Measurements from ENCODE around the gene TCF12.

Gene TCF12

GRCh38 chr15:57070674-57071073 is 152.2 kb downstream of the TCF12 start:
- Histone ChIP-seq H3K4me3 (ENCODE audit: insufficient read depth, low read depth, low read length) (no peak overlapping the region), H3K27ac (ENCODE audit: insufficient read depth, low read depth, low read length, poor library complexity, severe bottlenecking) (no peak overlapping the region), H3K36me3 (ENCODE audit: control insufficient read depth, insufficient read depth, low read length) (no peaks in the 10 kb centered on the region), H3K4me1 (ENCODE audit: control insufficient read depth, insufficient read depth, low read length) (no peaks in the 10 kb centered on the region), H3K27me3 (ENCODE audit: control insufficient read depth, insufficient read depth, low read length, poor library complexity, severe bottlenecking) (no peaks in the 10 kb centered on the region), H3K9me3 (ENCODE audit: control insufficient read depth, low read length) (no peaks in the 10 kb centered on the region)
- WGBS, 2 experiments, result 100% methylated on average over 1 of the region's 1 CpG

GRCh38 chr15:57079446-57079845 is 161.0 kb downstream of the TCF12 start:
- H3K4me3 ChIP-seq (ENCODE audit: insufficient read depth, low read depth, low read length), result no peak overlapping the region
- 29 to 61% methylated on average over 2 to 4 of the region's 5 CpGs for WGBS, 2 experiments
- no peaks in the 10 kb centered on the region for H3K27me3 ChIP-seq (ENCODE audit: control insufficient read depth, insufficient read depth, low read length, poor library complexity, severe bottlenecking)
- H3K27ac ChIP-seq (ENCODE audit: insufficient read depth, low read depth, low read length, poor library complexity, severe bottlenecking), result peak overlapping the region; percentile 30
- no peaks in the 10 kb centered on the region for H3K9me3 ChIP-seq (ENCODE audit: control insufficient read depth, low read length)
- H3K4me1 ChIP-seq (ENCODE audit: control insufficient read depth, insufficient read depth, low read length), result peaks cover 14% of the 10 kb centered on the region
- no peaks in the 10 kb centered on the region for H3K36me3 ChIP-seq (ENCODE audit: control insufficient read depth, insufficient read depth, low read length)

GRCh38 chr15:57079931-57080620 is 161.6 kb downstream of the TCF12 start:
- Histone ChIP-seq H3K27ac (ENCODE audit: insufficient read depth, low read depth, low read length, poor library complexity, severe bottlenecking) (peak overlapping the region; percentile 56), H3K36me3 (ENCODE audit: control insufficient read depth, insufficient read depth, low read length) (no peaks in the 10 kb centered on the region), H3K4me1 (ENCODE audit: control insufficient read depth, insufficient read depth, low read length) (peaks cover 14% of the 10 kb centered on the region), H3K27me3 (ENCODE audit: control insufficient read depth, insufficient read depth, low read length, poor library complexity, severe bottlenecking) (no peaks in the 10 kb centered on the region), H3K4me3 (ENCODE audit: insufficient read depth, low read depth, low read length) (no peak overlapping the region), H3K9me3 (ENCODE audit: control insufficient read depth, low read length) (no peaks in the 10 kb centered on the region)
- 33 to 44% methylated on average over 3 to 4 of the region's 4 CpGs for WGBS, 2 experiments

- H3K4me1 ChIP-seq (ENCODE audit: control insufficient read depth, insufficient read depth, low read length), result peaks cover 14% of the 10 kb centered on the region
- H3K27ac ChIP-seq (ENCODE audit: insufficient read depth, low read depth, low read length, poor library complexity, severe bottlenecking), result no peak overlapping the region
- no peaks in the 10 kb centered on the region for H3K9me3 ChIP-seq (ENCODE audit: control insufficient read depth, low read length)
- no peak overlapping the region for H3K4me3 ChIP-seq (ENCODE audit: insufficient read depth, low read depth, low read length)
- no peaks in the 10 kb centered on the region for H3K36me3 ChIP-seq (ENCODE audit: control insufficient read depth, insufficient read depth, low read length)
- 94 to 99% methylated on average over 2 to 3 of the region's 3 CpGs for WGBS, 2 experiments
- H3K27me3 ChIP-seq (ENCODE audit: control insufficient read depth, insufficient read depth, low read length, poor library complexity, severe bottlenecking), result no peaks in the 10 kb centered on the region
Observed at GRCh38 chr15:57082054-57082728, 163.7 kb downstream of the TCF12 start.

- no peak overlapping the region for H3K27ac ChIP-seq (ENCODE audit: insufficient read depth, low read depth, low read length, poor library complexity, severe bottlenecking)
- H3K36me3 ChIP-seq (ENCODE audit: control insufficient read depth, insufficient read depth, low read length), result no peaks in the 10 kb centered on the region
- WGBS, 2 experiments, result 73 to 79% methylated on average over 3 of the region's 3 CpGs
- H3K27me3 ChIP-seq (ENCODE audit: control insufficient read depth, insufficient read depth, low read length, poor library complexity, severe bottlenecking), result no peaks in the 10 kb centered on the region
- H3K4me3 ChIP-seq (ENCODE audit: insufficient read depth, low read depth, low read length), result no peak overlapping the region
- no peaks in the 10 kb centered on the region for H3K9me3 ChIP-seq (ENCODE audit: control insufficient read depth, low read length)
- peaks cover 13% of the 10 kb centered on the region for H3K4me1 ChIP-seq (ENCODE audit: control insufficient read depth, insufficient read depth, low read length)
Observed at GRCh38 chr15:57084192-57084591, 165.7 kb downstream of the TCF12 start.

- H3K27me3 ChIP-seq (ENCODE audit: control insufficient read depth, insufficient read depth, low read length, poor library complexity, severe bottlenecking), result no peaks in the 10 kb centered on the region
Observed at GRCh38 chr15:57085267-57085666, 166.8 kb downstream of the TCF12 start.

GRCh38 chr15:57086857-57087427 is 168.5 kb downstream of the TCF12 start:
- no peaks in the 10 kb centered on the region for H3K36me3 ChIP-seq (ENCODE audit: control insufficient read depth, insufficient read depth, low read length)
- H3K27ac ChIP-seq (ENCODE audit: insufficient read depth, low read depth, low read length, poor library complexity, severe bottlenecking), result no peak overlapping the region
- no peaks in the 10 kb centered on the region for H3K9me3 ChIP-seq (ENCODE audit: control insufficient read depth, low read length)
- H3K4me3 ChIP-seq (ENCODE audit: insufficient read depth, low read depth, low read length), result no peak overlapping the region
- H3K27me3 ChIP-seq (ENCODE audit: control insufficient read depth, insufficient read depth, low read length, poor library complexity, severe bottlenecking), result no peaks in the 10 kb centered on the region
- H3K4me1 ChIP-seq (ENCODE audit: control insufficient read depth, insufficient read depth, low read length), result no peaks in the 10 kb centered on the region
- 90 to 97% methylated on average over 4 of the region's 4 CpGs for WGBS, 2 experiments

More at GRCh38 chr15:57085267-57085666, 166.8 kb downstream of the TCF12 start:
- no peaks in the 10 kb centered on the region for H3K36me3 ChIP-seq (ENCODE audit: control insufficient read depth, insufficient read depth, low read length)
- H3K9me3 ChIP-seq (ENCODE audit: control insufficient read depth, low read length), result no peaks in the 10 kb centered on the region
- H3K4me3 ChIP-seq (ENCODE audit: insufficient read depth, low read depth, low read length), result no peak overlapping the region
- 94 to 100% methylated on average over 1 to 4 of the region's 4 CpGs for WGBS, 2 experiments
- H3K4me1 ChIP-seq (ENCODE audit: control insufficient read depth, insufficient read depth, low read length), result peaks cover 5% of the 10 kb centered on the region
- H3K27ac ChIP-seq (ENCODE audit: insufficient read depth, low read depth, low read length, poor library complexity, severe bottlenecking), result no peak overlapping the region

GRCh38 chr15:57089815-57090495 is 171.5 kb downstream of the TCF12 start:
- H3K36me3 ChIP-seq (ENCODE audit: control insufficient read depth, insufficient read depth, low read length), result peaks cover 3% of the 10 kb centered on the region
- no peaks in the 10 kb centered on the region for H3K9me3 ChIP-seq (ENCODE audit: control insufficient read depth, low read length)
- no peak overlapping the region for H3K4me3 ChIP-seq (ENCODE audit: insufficient read depth, low read depth, low read length)
- H3K27me3 ChIP-seq (ENCODE audit: control insufficient read depth, insufficient read depth, low read length, poor library complexity, severe bottlenecking), result no peaks in the 10 kb centered on the region
- H3K4me1 ChIP-seq (ENCODE audit: control insufficient read depth, insufficient read depth, low read length), result no peaks in the 10 kb centered on the region
- WGBS, 2 experiments, result 88 to 92% methylated on average over 6 of the region's 6 CpGs
- no peak overlapping the region for H3K27ac ChIP-seq (ENCODE audit: insufficient read depth, low read depth, low read length, poor library complexity, severe bottlenecking)

GRCh38 chr15:57090496-57090859 is 172.0 kb downstream of the TCF12 start:
- H3K4me1 ChIP-seq (ENCODE audit: control insufficient read depth, insufficient read depth, low read length), result no peaks in the 10 kb centered on the region
- WGBS, 2 experiments, result 84 to 90% methylated on average over 4 of the region's 4 CpGs
- H3K4me3 ChIP-seq (ENCODE audit: insufficient read depth, low read depth, low read length), result no peak overlapping the region
- H3K27ac ChIP-seq (ENCODE audit: insufficient read depth, low read depth, low read length, poor library complexity, severe bottlenecking), result no peak overlapping the region
- H3K9me3 ChIP-seq (ENCODE audit: control insufficient read depth, low read length), result no peaks in the 10 kb centered on the region
- no peaks in the 10 kb centered on the region for H3K27me3 ChIP-seq (ENCODE audit: control insufficient read depth, insufficient read depth, low read length, poor library complexity, severe bottlenecking)
- H3K36me3 ChIP-seq (ENCODE audit: control insufficient read depth, insufficient read depth, low read length), result peaks cover 3% of the 10 kb centered on the region

- Histone ChIP-seq H3K27ac (ENCODE audit: insufficient read depth, low read depth, low read length, poor library complexity, severe bottlenecking) (no peak overlapping the region), H3K4me1 (ENCODE audit: control insufficient read depth, insufficient read depth, low read length) (no peaks in the 10 kb centered on the region), H3K36me3 (ENCODE audit: control insufficient read depth, insufficient read depth, low read length) (peaks cover 3% of the 10 kb centered on the region), H3K9me3 (ENCODE audit: control insufficient read depth, low read length) (no peaks in the 10 kb centered on the region), H3K27me3 (ENCODE audit: control insufficient read depth, insufficient read depth, low read length, poor library complexity, severe bottlenecking) (no peaks in the 10 kb centered on the region), H3K4me3 (ENCODE audit: insufficient read depth, low read depth, low read length) (no peak overlapping the region)
- WGBS, 2 experiments, result 88 to 96% methylated on average over 1 to 2 of the region's 2 CpGs
Observed at GRCh38 chr15:57091636-57092035, 173.2 kb downstream of the TCF12 start.
